K562 (cell line): ENCODE measurements around the gene ZNF467. TPM values are rescaled to one million over a fixed set of nuclear protein-coding genes. Genes with fewer than 3 reads are reported as not detected.

ENCODE experiments used
- ATF3 ChIP-seq, 2 experiments: fragments of 450-650 bp in 1 of 2; sonication (generic) in 1 of 2; formaldehyde crosslinking in 1 of 2; IDR thresholded peaks in 1 of 2; conservative IDR thresholded peaks in 1 of 2; 2 replicates each; pipeline versions ENCODE4 v1.6.1 to v1.8.1; 2016 to 2023; ENCODE audit warnings: mild to moderate bottlenecking in 2 of 2, moderate library complexity in 2 of 2, inconsistent platforms in 1 of 2, missing genetic modification reagents in 1 of 2
- CCNT2 ChIP-seq: IDR thresholded peaks from 2 replicates; pipeline ENCODE4 v1.6.1; 2011; ENCODE audit warnings: borderline replicate concordance, low read depth, mild to moderate bottlenecking, moderate library complexity, mixed read lengths, low read length; ENCODE audit not compliant: insufficient read length; ENCODE audit errors: extremely low read depth
- CREM ChIP-seq: IDR thresholded peaks from 2 replicates; pipeline ENCODE4 v1.6.1; 2014; ENCODE audit warnings: antibody characterized with exemption, low read depth
- HDAC2 ChIP-seq: fragments of 450-650 bp; IDR thresholded peaks from 2 replicates; pipeline ENCODE4 v1.6.1; 2016; ENCODE audit warnings: mild to moderate bottlenecking
- HIVEP1 ChIP-seq: fragments of 250-450 bp; sonication (Bioruptor Pico); IDR thresholded peaks from 2 replicates; pipeline ENCODE4 v1.4.0; 2020; ENCODE audit warnings: mild to moderate bottlenecking
- MGA ChIP-seq: fragments of 450-650 bp; IDR thresholded peaks from 2 replicates; pipeline ENCODE4 v1.6.1; 2016; ENCODE audit warnings: mild to moderate bottlenecking, moderate library complexity
- OTX1 ChIP-seq: fragments of 450-650 bp; formaldehyde crosslinking; IDR thresholded peaks from 2 replicates; pipeline ENCODE4 v1.4.0; 2022; ENCODE audit warnings: mild to moderate bottlenecking
- RBM39 ChIP-seq: fragments of 200-400 bp; formaldehyde crosslinking; optimal IDR thresholded peaks from 2 replicates; pipeline ENCODE3; 2018; ENCODE audit warnings: low read depth, low read length
- RCOR1 ChIP-seq, 2 experiments: IDR thresholded peaks; 2 replicates each; pipeline ENCODE4 v1.6.1; 2012; ENCODE audit warnings: low read depth in 2 of 2, low read length in 2 of 2, borderline replicate concordance in 1 of 2, improper control_type of control experiment in 1 of 2
- TEAD4 ChIP-seq, 2 experiments: sonication (generic) in 1 of 2; formaldehyde crosslinking in 1 of 2; IDR thresholded peaks; 2 replicates each; pipeline versions ENCODE4 v1.6.1 to v1.8.0; 2012 to 2022; ENCODE audit warnings: borderline replicate concordance in 1 of 2, inconsistent platforms in 1 of 2, low read length in 1 of 2, mild to moderate bottlenecking in 1 of 2, missing genetic modification reagents in 1 of 2
- VEZF1 ChIP-seq: fragments of 200-800 bp; sonication (Bioruptor generic); IDR thresholded peaks from 2 replicates; pipeline ENCODE4 v1.6.1; 2017; ENCODE audit warnings: missing genetic modification characterization, missing compliant biosample characterization
- polyA plus RNA-seq, 8 experiments: library from polyadenylated mRNA; depleted of rRNA in 4 of 8; stranded (reverse) in 5 of 8; unstranded in 3 of 8; fragments of >200 nt; fragmentation: Nextera tagmentation in 2 of 8; fragmentation: Illumina TruSeq in 1 of 8; extraction: Ambion mirVana in 2 of 8; extraction: Trizol in 1 of 8; gene quantifications; 2 replicates each; pipeline versions ENCODE4 v1.2.1 to v1.2.3, GENCODE V29; 2011 to 2014; ENCODE audit warnings: inconsistent platforms in 1 of 8, missing spikeins in 1 of 8
- total RNA-seq, 7 experiments: library from RNA; depleted of rRNA in 6 of 7; stranded (reverse); fragments of >200 nt in 6 of 7; fragmentation: Illumina TruSeq in 2 of 7; extraction: Trizol in 2 of 7; gene quantifications; 2 replicates each; pipeline versions ENCODE4 v1.2.1 to v1.2.3, GENCODE V29; 2011 to 2021; ENCODE audit warnings: low replicate concordance in 1 of 7

Gene ZNF467
- total and polyA plus RNA-seq, 9 of the 15 experiments (the other 6 are each of a cell fraction or from before 2014, with no cell fraction given): 0.32 to 14.2 (median 1.7) TPM

- TF ChIP-seq VEZF1: 0 out of 2 replicates have a peak, but pooled peaks have one; percentile 26
- peak; percentile 89 for TF ChIP-seq MGA
- TF ChIP-seq HDAC2: peak; percentile 63; the same call in 1 of the 2 replicates
- peak in 1 of 2 experiments; percentile 75; a peak in 1 of 4 replicates for TF ChIP-seq RCOR1 (IDR thresholded peaks at IDR 0.05; ENCODE audit: borderline replicate concordance in 1 of 2, low read depth in 2 of 2, low read length in 2 of 2)
- no peak for TF ChIP-seq TEAD4 (IDR thresholded peaks at IDR 0.05; ENCODE audit: low read length)
- TF ChIP-seq TEAD4 (CRISPR knock-in tag; IDR thresholded peaks at IDR 0.05; ENCODE audit: borderline replicate concordance): no peak
- peak; percentile 22; the same call in 1 of the 2 replicates for TF ChIP-seq CREM
- TF ChIP-seq RBM39: peak; percentile 52
- no peak for TF ChIP-seq ATF3 (IDR thresholded peaks at IDR 0.05)
- TF ChIP-seq ATF3 (CRISPR knock-in tag; conservative IDR thresholded peaks at IDR 0.05): 0 out of 2 replicates have a peak, but pooled peaks have one; percentile 49
- TF ChIP-seq OTX1 (CRISPR knock-in tag): 0 out of 2 replicates have a peak, but pooled peaks have one; percentile 54
- TF ChIP-seq CCNT2: no peak
- TF ChIP-seq HIVEP1 (CRISPR knock-in tag): no peak
Observed at GRCh38 chr7:149787428-149788299, 14.3 kb upstream of the ZNF467 start (continued).
